ENCODE results near the gene SCMH1.

SCMH1 gene

DNA sequence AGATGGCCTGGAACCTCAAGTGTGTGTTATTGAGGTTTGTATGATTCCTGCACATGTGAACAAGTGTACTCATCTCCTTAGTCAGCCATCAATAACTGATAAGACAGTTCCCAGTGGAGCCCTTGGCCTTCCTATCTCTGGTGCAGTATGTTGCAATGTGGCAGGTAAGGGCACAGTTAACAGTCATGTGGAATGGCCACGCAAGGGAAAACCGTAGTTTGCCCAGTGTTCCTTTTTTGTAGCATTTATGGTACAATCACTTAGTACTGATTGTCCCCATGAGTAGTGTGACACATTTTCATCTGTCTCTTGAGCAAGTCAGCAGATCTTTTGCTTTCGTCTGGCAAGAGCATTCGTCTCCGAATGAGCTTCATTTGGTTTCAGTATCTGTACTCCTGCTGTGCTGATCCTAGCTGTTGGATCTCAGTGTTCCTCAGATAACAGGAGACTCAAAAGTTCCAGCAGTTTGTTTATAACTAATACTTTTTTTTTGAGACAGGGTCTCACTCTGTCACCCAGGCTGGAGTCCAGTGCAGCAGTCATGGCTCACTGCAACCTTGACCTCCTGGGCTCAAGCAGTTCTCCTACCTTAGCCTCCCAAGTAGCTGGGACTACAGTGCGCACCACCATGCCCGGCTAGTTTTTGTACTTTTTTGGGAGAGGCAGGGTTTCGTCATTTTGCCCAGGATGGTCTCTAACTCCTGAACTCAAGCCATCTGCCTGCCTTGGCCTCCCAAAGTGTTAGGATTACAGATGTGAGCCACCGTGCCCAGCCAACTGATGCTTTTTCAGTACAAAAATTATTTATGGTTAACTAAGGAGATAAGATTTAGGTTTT is 254.4 kb downstream of the SCMH1 start:
- no peak for DNase-seq

GRCh38 chr1:40986956-40987355 is 255.2 kb downstream of the SCMH1 start:
- no peak for DNase-seq

DNA sequence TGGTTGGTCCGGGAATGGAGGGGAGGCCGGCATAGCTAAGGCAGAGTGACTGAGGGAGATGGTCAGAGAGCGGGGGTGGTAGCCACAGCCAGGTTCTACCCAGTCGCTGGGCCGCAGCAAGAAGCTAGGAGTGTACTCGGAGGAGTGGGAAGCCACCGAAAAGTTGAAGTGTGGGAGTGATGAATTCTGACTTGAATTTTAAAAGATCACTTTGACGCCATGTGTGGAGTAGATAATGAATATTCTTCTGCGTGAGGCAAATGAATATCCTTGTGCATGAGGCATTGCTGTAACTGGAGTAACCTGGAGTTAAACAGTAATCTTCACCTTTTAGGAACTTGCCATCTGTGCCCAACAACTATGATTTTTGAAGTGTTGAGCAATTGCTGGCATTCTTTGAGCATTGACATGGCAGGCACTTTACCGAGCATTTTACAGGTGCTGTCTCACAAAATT is 255.8 kb downstream of the SCMH1 start:
- DNase-seq, result no peak

GRCh38 chr1:40985875-40986274 is 256.2 kb downstream of the SCMH1 start:
- no peak for DNase-seq

GRCh38 chr1:40985161-40985560 is 256.9 kb downstream of the SCMH1 start:
- no peak for DNase-seq

DNA sequence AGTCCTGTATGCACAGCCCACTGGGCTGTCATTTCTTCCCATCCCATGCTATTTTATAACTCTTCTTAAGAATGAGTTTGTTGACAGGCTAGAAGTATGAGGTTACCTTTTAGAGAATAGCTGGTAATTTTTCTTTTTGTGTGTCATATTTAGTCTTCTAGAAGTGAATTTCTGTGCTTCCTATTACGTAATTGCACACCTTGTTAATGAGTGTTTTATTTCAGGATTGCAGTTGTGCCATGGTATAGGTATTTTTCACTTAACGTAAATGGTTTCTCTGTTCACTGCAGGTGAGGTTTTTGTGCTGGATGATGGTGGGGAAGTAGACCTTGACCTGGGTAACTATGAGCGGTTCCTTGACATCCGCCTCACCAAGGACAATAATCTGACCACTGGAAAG is 257.6 kb downstream of the SCMH1 start:
- no peak for DNase-seq

GRCh38 chr1:40984066-40984465 is 258.0 kb downstream of the SCMH1 start:
- DNase-seq, result no peak

- no peak for DNase-seq
Measured at GRCh38 chr1:40983286-40983685, 258.8 kb downstream of the SCMH1 start.

DNA sequence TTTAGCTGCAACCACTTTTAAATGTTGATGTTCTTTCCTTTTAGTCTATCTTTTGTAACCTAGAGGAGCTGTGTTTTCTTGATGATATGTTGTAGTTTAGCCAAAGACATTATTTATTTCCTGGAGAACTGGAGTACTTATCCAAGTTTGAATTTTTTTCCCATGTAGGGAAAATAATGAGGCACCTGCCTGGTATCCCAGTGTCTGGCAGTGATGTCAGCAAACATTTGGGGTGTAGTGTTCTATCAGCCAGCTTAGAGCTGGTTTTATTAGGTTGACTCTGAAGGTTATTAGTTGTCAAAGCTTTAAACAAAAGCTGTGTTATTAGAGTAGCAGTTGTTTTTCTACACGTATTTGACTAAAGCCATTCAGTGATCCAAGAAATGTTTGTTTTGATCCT is 259.4 kb downstream of the SCMH1 start:
- no peak for DNase-seq

GRCh38 chr1:40981691-40982448 is 260.2 kb downstream of the SCMH1 start:
- no peak for DNase-seq

- peak; percentile 36 to 41 for DNase-seq
Measured at GRCh38 chr1:40980453-40981121, 261.5 kb downstream of the SCMH1 start.

DNA sequence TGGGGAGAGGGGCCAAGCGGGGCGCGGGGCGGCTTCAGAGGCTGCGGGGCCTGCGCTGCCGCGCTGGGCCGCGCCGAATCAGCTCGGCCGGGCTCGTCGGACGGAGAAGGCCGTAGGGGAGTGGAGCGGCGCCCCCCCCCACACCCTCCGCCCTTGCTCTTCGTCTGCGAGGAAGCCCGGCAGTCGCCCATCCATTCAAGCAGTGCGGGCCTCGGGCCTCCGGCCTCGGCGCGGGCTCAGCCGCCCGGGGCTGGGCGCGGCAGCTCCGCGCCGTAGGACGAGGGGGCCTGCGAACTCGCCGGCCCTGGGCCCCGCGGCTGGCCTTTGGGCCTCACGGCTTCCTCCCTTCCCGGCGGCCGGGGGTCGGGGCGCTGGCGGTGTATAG is 262.0 kb downstream of the SCMH1 start:
- peak in 1 of 2 donors; percentile 31 for DNase-seq

DNA sequence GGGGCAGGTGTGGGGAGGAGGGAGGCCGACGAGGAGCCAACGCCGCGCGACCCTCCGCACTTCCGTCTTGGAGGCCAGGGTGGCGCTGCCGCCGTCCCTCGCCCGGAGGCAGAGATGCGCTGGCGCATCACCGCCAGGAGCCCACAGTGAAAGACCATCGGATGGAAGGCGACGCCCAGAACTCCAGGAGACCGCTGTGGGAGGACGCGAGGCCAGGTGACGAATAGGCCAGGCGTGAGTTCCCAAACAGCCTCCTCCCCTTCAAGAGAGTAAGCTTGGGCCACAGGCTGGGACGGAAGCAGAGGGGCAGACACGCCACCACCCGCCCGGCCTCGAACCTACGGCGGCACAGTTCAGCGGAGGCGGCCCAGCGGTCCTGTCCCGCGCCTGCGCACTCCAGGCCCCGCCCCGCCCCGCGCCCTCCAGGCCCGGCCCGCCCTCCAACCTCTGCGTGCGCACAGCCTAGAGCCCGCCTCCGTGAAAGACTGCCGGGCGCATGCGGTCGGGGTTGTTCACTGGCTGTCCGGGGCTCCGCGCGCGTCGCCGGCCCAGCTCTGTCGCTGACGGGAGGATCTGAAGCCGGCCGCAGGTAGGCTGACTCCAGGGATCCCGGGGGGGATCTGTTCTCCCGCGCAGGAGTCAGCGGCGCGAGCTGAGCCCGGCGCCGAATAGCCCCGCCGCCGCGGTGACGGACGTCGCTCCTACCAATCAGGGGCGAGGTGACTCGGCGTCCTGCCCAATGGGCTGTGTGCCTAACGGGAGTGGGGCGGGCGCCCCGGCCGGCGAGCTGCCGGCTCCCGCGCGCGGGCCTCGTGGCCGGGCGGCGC is 262.7 kb downstream of the SCMH1 start, which contains the start of gene CTPS1:
CTPS1 (plus strand) TSS at position 456 of the 827 bp plus-strand sequence. CDS start 3,595 bp downstream, outside the sequence.
- DNase-seq, result peak; percentile 96

- no peak for DNase-seq
Measured at GRCh38 chr1:40978886-40979240, 263.2 kb downstream of the SCMH1 start.

DNA sequence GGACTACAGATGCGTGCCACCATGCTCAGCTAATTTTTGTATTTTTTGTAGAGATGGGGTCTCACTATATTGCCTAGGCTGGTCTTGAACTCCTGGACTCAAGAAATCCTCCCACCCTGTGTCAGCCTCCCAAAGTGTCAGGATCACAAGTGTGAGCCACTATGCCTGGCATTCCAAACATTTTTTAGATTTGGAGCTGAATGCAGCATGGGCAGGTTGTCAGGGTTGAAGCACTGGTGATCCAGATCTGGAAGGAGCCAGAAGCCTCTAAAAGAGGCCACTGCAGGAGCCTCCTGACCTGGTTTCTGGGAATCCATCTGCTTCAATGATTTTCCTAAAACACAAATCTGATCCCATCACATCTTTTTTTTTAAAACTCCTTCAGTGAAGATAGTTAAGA is 264.4 kb downstream of the SCMH1 start:
- DNase-seq, result no peak

All from stimulated activated CD4-positive, alpha-beta T cell treated with anti-CD3 and anti-CD28 coated beads, Interleukin-2, amount 100 ng/mL, for 48 hours (primary cell).